Activated T-helper 2 cell treated with anti-CD3 and anti-CD28 coated beads, Interferon-gamma antibody, Interleukin-2, Interleukin-4, amounts not matched to agents 10 μg/mL and 5 μg/mL and 100 μg/mL, durations not matched to agents 14 hours and 24 hours and 36 hours (primary cell): Measurements from ENCODE around the gene PCBP3. TPM values are rescaled to one million over a fixed set of nuclear protein-coding genes. Genes with fewer than 3 reads are reported as not detected.

Experiments
- DNase-seq: peaks from one replicate; pipeline ENCODE4 v3.0.0; 2021; ENCODE audit warnings: low spot score
- H3K27ac Mint-ChIP-seq: one replicate; pipeline ENCODE4 v1.8.0; 2021; ENCODE audit warnings: mixed read lengths
- H3K27me3 Mint-ChIP-seq: one replicate; pipeline ENCODE4 v1.8.0; 2021; ENCODE audit warnings: low read depth, mixed read lengths
- H3K36me3 Mint-ChIP-seq: one replicate; pipeline ENCODE4 v1.8.0; 2021; ENCODE audit warnings: low read depth, mixed read lengths
- H3K4me1 Mint-ChIP-seq: one replicate; pipeline ENCODE4 v1.8.0; 2021; ENCODE audit warnings: low read depth, mixed read lengths
- H3K4me3 Mint-ChIP-seq: one replicate; pipeline ENCODE4 v1.8.0; 2021; ENCODE audit warnings: low read depth, mild to moderate bottlenecking, moderate library complexity, mixed read lengths
- H3K9me3 Mint-ChIP-seq: one replicate; pipeline ENCODE4 v1.8.0; 2021; ENCODE audit warnings: mixed read lengths
- intact Hi-C: fragments of 100-400 bp; cut with micrococcal nuclease; formaldehyde crosslinking; loops from one replicate; pipeline ENCODE4 v1.15.1; 2023
- total RNA-seq: library from RNA; stranded (reverse); gene quantifications from 2 replicates; pipeline ENCODE4 v1.2.3, GENCODE V29; 2022

PCBP3 gene
- total RNA-seq, 1 donor from 2014 or later, result 6.9 TPM

DNA sequence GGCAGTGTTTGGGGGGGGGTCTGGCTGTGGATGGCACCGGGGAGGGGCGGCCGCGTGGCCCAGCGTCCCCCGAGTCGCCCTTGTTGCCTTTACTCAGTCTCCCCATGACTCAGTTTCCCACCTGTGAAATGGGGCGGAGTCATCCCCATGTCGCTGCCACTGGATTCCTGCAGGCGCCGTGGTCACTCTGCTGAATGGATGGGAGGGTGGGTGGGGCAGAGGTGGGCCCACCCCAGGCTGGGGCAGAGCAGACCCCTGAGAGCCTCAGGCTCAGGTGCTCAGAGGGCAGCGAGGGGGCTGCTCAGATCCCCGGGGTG is 340.1 kb downstream of the PCBP3 start:
- no peak overlapping the region for H3K27ac Mint-ChIP-seq
- H3K27me3 Mint-ChIP-seq, result peaks cover 15% of the 10 kb centered on the region
- H3K36me3 Mint-ChIP-seq, result no peaks in the 10 kb centered on the region
- H3K9me3 Mint-ChIP-seq, result no peaks in the 10 kb centered on the region
- H3K4me3 Mint-ChIP-seq, result no peak overlapping the region
- no peaks in the 10 kb centered on the region for H3K4me1 Mint-ChIP-seq
- no peak for DNase-seq
- intact Hi-C loops, result no loop called here

DNA sequence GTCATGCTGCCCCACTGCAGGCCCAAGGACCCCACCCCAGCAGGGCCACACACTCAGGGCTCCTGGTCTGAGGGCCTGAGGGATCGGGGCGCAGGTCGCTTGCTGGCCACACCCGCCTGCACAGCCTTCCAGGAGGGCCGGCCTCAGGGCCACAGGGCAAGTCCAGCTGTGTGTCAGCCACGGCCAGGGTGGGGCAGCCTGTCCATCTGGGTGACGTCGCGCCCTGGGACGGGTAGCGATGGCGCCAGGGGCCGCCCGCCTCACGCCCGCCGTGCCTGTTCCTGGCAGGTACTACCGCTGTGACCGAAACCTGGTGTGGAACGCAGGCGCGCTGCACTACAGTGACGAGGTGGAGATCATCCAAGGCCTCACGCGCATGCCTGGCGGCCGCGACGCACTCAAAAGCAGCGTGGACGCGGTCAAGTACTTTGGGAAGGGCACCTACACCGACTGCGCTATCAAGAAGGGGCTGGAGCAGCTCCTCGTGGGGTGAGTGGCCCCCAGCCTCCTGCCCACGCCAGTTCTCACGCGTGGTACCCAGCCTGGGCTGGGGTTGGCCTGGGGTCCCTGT is 340.5 kb downstream of the PCBP3 start:
- intact Hi-C loops, result no loop called here
- Mint-ChIP-seq H3K36me3 (no peaks in the 10 kb centered on the region), H3K4me1 (no peaks in the 10 kb centered on the region), H3K9me3 (no peaks in the 10 kb centered on the region), H3K4me3 (no peak overlapping the region), H3K27me3 (peaks cover 15% of the 10 kb centered on the region), H3K27ac (no peak overlapping the region)
- DNase-seq, result no peak

DNA sequence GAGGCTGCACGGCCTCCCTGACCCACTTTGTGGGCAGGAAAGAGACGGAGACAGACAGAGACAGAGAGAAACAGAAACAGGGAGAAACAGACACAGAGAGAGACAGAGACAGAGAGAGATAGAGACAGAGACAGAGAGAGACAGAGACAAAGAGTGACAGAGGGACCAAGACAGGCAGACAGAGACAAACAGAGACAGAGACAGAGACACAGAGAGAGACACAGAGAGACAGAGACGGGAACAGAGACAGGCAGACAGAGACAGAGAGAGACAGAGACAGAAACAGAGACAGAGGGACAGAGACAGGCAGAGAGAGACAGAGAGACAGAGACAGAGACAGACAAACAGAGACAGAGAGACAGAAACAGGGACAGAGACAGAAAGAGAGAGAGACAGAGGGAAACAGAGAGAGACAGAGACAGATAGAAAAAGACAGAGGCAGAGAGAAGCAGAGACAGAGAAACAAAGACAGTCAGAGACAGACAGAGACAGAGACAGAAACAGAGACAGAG is 341.1 kb downstream of the PCBP3 start:
- no peak for DNase-seq
- H3K4me3 Mint-ChIP-seq, result no peak overlapping the region

DNA sequence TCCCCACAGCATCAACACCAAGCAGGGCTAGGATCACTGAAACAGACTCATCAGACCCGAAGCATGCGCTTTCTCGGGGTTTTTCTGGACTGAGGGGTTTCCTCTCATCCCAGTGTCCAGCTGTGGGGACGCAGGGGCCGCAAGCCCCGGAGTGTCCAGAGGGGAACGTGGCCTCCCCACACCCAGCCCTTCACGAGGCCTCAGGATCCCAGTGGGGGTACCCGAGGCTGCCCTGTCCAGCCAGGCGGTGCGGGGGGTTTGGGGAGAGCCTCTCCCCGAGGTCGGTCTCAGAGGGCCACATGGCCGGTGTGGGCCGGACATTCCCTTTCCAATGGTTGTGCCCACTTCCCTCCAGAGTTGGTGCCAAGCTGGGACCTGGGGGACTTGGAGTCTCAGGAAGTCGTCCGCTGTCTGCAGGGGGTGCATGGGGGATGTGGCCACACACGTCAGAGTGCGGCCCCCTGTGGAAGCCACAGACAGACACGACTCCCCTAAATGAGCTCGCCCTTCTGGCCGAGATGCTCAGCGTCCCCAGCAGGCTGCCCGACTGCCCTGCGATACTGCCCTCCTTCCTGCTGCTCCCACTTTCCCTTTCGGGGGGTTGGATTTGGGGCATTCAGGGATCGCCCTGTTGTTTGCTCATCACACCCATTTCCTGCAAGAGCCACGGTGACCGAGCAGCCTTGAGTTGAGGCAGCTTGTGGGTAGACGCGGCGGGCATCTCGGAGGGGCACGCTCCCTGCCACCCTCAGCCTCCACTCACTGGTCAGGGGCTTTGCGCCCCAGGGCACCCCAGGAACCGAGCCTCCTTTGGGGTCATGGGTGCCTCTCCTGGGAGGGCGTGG is 342.2 kb downstream of the PCBP3 start:
- H3K36me3 Mint-ChIP-seq, result no peaks in the 10 kb centered on the region
- no peaks in the 10 kb centered on the region for H3K9me3 Mint-ChIP-seq
- H3K27me3 Mint-ChIP-seq, result peaks cover 9% of the 10 kb centered on the region
- H3K4me1 Mint-ChIP-seq, result no peaks in the 10 kb centered on the region
- no peak overlapping the region for H3K27ac Mint-ChIP-seq
- intact Hi-C loops, result no loop called here
- DNase-seq, result no peak
- H3K4me3 Mint-ChIP-seq, result no peak overlapping the region

More for the DNA sequence above, 341.1 kb downstream of the PCBP3 start:
- Mint-ChIP-seq H3K36me3 (no peaks in the 10 kb centered on the region), H3K27me3 (peaks cover 13% of the 10 kb centered on the region), H3K9me3 (no peaks in the 10 kb centered on the region), H3K4me1 (no peaks in the 10 kb centered on the region), H3K27ac (no peak overlapping the region)
- intact Hi-C loops, result no loop called here

DNA sequence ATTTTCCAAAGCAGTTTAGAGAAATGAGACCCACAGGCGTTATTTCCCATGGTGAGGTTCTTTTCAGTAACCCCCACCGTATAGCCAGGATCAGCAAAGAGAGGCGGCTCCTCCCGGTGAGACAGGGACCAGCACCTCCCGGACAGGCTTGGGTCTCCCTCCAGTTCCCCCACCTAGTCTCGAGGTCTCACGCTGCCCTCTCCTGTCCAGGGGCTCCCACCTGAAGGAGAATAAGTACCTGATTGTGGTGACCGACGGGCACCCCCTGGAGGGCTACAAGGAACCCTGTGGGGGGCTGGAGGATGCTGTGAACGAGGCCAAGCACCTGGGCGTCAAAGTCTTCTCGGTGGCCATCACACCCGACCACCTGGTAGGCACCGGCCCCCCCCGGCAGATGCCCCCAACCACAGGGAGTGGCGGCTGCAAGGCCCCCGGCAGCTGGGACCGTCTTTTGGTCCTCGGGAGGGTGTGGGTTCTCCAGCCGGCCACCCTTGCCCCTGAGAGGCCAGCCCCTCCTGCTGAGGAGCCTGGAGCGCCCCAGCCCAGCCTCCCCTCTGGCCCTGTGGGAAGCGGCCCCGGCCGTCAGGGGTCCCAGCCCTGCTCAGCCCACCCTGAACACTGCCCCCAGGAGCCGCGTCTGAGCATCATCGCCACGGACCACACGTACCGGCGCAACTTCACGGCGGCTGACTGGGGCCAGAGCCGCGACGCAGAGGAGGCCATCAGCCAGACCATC is 343.0 kb downstream of the PCBP3 start:
- H3K36me3 Mint-ChIP-seq, result no peaks in the 10 kb centered on the region
- H3K4me3 Mint-ChIP-seq, result no peak overlapping the region
- H3K9me3 Mint-ChIP-seq, result no peaks in the 10 kb centered on the region
- intact Hi-C loops, result no loop called here
- H3K27ac Mint-ChIP-seq, result no peak overlapping the region
- H3K27me3 Mint-ChIP-seq, result peaks cover 9% of the 10 kb centered on the region
- no peak for DNase-seq
- no peaks in the 10 kb centered on the region for H3K4me1 Mint-ChIP-seq

DNA sequence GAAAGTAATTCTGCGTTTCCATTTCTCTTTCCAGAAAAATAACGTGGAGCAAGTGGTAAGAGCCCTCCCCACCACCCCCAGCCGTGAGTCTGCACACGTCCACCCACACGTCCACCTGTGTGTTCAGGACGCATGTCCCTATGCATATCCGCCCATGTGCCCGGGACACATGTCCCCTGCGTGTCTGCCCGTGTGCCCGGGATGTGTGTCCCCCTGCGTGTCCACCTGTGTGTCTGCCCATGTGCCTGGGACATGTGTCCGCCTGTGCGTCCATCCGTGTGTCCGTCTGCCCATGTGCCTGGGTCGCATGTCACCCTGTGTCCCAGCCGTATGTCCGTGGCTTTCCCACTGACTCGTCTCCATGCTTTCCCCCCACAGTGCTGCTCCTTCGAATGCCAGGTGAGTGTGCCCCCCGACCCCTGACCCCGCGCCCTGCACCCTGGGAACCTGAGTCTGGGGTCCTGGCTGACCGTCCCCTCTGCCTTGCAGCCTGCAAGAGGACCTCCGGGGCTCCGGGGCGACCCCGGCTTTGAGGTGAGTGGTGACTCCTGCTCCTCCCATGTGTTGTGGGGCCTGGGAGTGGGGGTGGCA is 343.7 kb downstream of the PCBP3 start:
- intact Hi-C loops, result no loop called here
- peaks cover 9% of the 10 kb centered on the region for H3K27me3 Mint-ChIP-seq
- no peaks in the 10 kb centered on the region for H3K36me3 Mint-ChIP-seq
- no peak overlapping the region for H3K27ac Mint-ChIP-seq
- no peaks in the 10 kb centered on the region for H3K4me1 Mint-ChIP-seq
- DNase-seq, result no peak
- no peaks in the 10 kb centered on the region for H3K9me3 Mint-ChIP-seq
- no peak overlapping the region for H3K4me3 Mint-ChIP-seq

DNA sequence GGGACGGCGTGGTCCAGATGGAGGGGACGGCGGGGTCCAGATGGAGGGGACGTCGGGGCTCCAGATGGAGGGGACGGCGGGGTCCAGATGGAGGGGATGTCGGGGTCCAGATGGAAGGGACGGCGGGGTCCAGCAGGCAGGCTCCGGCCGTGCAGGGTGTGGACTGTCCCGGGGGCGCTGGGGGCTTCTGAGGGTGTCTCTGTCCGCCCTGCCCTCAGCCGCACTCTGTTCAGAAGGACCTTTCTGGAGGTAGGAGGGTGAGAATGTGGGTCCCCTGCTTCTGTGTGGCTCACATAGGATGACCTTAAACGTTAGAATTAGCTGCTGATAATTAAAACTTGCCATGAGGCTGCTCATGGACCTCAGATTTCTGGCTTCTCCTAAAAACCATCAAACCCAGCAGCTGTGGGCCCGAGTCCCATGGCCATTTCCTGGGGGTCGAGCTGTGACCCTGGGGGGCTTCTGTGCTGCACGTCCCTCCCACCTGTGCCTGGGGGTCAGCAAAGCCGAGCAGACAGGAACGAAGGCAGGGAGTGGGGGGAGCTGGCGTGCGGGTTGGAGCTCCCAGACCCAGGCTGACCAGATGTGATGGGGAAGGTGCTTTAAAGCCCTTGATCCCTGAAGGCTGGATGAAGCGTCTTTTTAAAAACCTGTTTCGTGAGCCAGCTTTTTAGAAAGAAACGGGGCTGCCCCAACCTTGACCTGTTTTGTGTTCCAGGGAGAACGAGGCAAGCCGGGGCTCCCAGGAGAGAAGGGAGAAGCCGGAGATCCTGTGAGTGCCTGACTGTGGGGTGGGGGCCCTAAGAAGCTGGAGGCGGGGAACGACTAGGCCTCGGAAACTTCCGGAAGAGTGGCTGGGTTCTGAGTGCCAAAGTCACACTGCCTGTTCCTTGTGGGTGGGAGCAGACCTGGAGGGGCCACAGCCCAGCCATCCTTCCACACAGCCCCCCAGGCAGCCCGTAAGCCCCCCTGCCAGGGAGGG is 345.1 kb downstream of the PCBP3 start:
- no peak for DNase-seq
- no peak overlapping the region for H3K27ac Mint-ChIP-seq
- no peak overlapping the region for H3K4me3 Mint-ChIP-seq
- no peaks in the 10 kb centered on the region for H3K36me3 Mint-ChIP-seq
- peaks cover 6% of the 10 kb centered on the region for H3K27me3 Mint-ChIP-seq
- H3K4me1 Mint-ChIP-seq, result no peaks in the 10 kb centered on the region
- intact Hi-C loops, result no loop called here
- H3K9me3 Mint-ChIP-seq, result no peaks in the 10 kb centered on the region

DNA sequence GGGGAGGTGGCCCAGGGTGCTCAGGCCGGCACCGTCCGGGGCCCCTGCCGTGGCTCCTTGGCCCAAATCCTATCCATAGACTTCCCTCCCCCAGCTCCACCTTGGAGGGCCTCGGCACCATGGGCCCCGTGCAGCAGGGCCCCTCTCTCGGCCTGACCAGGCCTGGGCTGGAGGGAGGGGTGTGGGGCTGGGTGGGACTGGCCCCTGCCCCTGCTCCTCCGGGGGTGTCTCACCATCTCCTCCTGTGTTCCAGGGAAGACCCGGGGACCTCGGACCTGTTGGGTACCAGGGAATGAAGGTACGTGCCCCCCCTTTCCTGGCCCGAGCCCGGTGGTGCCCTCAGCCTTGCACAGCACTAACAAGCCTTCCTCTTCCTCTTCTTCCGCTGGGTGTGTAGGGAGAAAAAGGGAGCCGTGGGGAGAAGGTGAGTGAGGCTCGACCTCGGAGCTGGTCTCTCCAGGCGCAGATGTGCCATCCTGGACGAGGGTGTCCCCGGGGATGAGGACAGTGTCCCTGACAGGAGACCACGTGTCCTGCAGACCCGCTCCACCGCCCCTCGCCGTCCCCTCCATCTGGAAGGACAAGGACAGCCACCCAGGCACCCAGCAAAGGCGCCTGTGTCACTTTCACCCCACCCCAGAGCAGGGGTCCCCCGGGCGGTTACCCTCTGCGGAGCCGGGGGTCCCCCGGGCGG is 346.0 kb downstream of the PCBP3 start:
- no peak overlapping the region for H3K4me3 Mint-ChIP-seq
- intact Hi-C loops, result no loop called here
- no peak overlapping the region for H3K27ac Mint-ChIP-seq
- no peak for DNase-seq
- no peaks in the 10 kb centered on the region for H3K9me3 Mint-ChIP-seq
- H3K36me3 Mint-ChIP-seq, result no peaks in the 10 kb centered on the region
- peaks cover 6% of the 10 kb centered on the region for H3K27me3 Mint-ChIP-seq
- H3K4me1 Mint-ChIP-seq, result no peaks in the 10 kb centered on the region

DNA sequence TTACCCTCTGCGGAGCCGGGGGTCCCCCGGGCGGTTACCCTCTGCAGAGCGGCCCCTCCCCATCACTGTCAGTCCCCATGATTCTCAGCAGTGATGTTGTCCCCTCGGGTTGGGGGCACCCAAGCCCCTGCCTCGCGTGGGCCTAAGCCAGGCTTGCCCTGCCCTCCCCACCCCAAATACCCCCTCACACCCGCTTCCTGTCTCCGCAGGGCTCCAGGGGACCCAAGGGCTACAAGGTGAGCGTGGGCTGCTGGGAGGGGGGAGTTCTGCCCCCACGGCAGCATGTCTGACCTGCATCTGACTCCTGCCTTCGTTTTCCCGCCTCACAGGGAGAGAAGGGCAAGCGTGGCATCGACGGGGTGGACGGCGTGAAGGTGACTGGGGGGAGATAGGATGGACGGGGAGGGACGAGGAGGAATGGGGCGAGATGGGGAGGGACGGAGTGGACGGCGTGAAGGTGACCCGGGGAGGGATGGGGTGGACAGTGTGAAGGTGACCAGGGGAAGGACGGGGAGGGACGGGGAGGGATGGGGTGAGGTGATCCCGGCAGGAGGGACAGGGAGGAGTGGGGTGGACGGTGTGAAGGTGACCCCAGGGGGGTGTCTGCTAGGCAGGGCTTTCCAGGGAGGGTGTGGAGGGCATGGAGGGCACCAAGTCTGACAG is 346.7 kb downstream of the PCBP3 start:
- Mint-ChIP-seq H3K4me1 (no peaks in the 10 kb centered on the region), H3K9me3 (no peaks in the 10 kb centered on the region), H3K4me3 (no peak overlapping the region), H3K36me3 (no peaks in the 10 kb centered on the region), H3K27me3 (no peaks in the 10 kb centered on the region), H3K27ac (no peak overlapping the region)
- intact Hi-C loops, result no loop called here
- no peak for DNase-seq

DNA sequence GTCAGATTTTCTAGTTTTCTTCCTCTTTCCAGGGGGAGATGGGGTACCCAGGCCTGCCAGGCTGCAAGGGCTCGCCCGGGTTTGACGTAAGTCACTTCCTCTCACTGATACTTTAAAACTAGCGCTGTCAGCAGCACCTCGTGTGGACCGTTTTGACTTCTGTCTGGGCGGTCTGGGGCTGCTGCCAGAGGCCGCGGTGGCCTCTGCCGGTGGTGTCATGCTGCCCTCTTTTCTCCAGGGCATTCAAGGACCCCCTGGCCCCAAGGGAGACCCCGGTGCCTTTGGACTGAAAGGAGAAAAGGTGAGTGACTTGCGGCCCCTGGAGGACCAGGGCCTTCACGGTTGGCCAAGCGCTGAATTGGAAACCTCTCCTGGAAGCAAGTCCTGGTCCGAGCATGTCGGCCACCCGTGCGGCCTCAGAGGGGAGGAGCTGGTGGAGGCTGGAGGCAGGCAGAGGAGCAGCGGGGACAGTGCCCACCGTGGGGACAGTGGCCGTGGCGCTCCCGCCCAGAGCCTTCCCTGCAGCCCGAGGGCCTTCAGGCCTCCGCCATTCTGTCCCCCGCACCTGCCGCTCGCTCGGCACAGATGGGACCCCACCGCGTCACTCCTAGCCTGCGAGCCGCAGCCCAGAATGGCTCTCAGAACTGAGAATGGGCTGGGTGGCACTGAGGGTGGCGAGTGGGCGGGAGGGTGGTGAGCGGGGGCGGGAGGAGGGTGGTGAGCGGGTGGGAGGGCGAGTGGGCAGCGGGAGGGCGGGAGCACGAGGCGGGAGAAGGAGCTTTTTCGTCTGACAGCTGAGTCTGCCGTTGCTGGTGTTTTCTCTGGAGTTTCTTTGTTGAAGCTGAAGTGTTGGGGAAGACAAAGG is 347.4 kb downstream of the PCBP3 start:
- no peaks in the 10 kb centered on the region for H3K27me3 Mint-ChIP-seq
- no peak for DNase-seq
- no peaks in the 10 kb centered on the region for H3K4me1 Mint-ChIP-seq
- no peak overlapping the region for H3K4me3 Mint-ChIP-seq
- H3K27ac Mint-ChIP-seq, result no peak overlapping the region
- intact Hi-C loops, result no loop called here
- H3K36me3 Mint-ChIP-seq, result no peaks in the 10 kb centered on the region
- no peaks in the 10 kb centered on the region for H3K9me3 Mint-ChIP-seq
